C4-2B (cell line): ENCODE measurements around the gene METTL24.

Source experiments
- ZFX ChIP-seq: fragments of 450-650 bp; IDR thresholded peaks from 2 replicates; pipeline ENCODE4 v1.6.1; 2017
- TF ChIP-seq, protein P1 (sequence below): fragments of 450-650 bp; conservative IDR thresholded peaks from 2 replicates; pipeline ENCODE4 v1.5.1; 2017; ENCODE audit warnings: mild to moderate bottlenecking

DNA sequence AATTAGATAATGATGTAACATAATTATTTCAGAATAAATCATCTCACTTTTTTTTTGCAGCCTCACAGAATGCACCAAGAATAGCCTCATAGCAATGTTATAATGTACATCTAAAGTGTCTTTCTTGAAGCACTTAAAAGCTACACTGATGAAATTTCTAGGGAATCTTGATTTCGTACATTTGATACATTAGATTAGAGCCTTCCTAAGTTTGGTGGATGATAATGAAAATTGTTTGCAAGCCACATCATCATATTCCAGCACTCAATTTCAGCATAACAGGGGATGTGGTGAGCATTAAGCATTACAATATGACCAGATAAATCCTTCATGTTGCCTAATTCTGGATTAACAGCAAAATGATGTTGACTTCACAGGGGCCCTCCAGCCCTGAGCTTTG, 9.7 kb upstream of the METTL24 start:
- TF ChIP-seq, protein P1, sequence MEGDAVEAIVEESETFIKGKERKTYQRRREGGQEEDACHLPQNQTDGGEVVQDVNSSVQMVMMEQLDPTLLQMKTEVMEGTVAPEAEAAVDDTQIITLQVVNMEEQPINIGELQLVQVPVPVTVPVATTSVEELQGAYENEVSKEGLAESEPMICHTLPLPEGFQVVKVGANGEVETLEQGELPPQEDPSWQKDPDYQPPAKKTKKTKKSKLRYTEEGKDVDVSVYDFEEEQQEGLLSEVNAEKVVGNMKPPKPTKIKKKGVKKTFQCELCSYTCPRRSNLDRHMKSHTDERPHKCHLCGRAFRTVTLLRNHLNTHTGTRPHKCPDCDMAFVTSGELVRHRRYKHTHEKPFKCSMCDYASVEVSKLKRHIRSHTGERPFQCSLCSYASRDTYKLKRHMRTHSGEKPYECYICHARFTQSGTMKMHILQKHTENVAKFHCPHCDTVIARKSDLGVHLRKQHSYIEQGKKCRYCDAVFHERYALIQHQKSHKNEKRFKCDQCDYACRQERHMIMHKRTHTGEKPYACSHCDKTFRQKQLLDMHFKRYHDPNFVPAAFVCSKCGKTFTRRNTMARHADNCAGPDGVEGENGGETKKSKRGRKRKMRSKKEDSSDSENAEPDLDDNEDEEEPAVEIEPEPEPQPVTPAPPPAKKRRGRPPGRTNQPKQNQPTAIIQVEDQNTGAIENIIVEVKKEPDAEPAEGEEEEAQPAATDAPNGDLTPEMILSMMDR = no peak
- no peak for TF ChIP-seq ZFX
